WI38 (cell line): Measurements from ENCODE around the gene TSHZ2.

Experiments used
- H3K4me3 ChIP-seq: 2 replicates; pipeline ENCODE4 v1.5.1; 2011; ENCODE audit warnings: low read depth, mild to moderate bottlenecking, control low read depth, low read length
- TF ChIP-seq, protein P1 (sequence below): IDR thresholded peaks from 2 replicates; pipeline ENCODE4 v1.5.1; 2012; ENCODE audit warnings: low read depth, mild to moderate bottlenecking, control low read depth, low read length

TSHZ2 gene

DNA sequence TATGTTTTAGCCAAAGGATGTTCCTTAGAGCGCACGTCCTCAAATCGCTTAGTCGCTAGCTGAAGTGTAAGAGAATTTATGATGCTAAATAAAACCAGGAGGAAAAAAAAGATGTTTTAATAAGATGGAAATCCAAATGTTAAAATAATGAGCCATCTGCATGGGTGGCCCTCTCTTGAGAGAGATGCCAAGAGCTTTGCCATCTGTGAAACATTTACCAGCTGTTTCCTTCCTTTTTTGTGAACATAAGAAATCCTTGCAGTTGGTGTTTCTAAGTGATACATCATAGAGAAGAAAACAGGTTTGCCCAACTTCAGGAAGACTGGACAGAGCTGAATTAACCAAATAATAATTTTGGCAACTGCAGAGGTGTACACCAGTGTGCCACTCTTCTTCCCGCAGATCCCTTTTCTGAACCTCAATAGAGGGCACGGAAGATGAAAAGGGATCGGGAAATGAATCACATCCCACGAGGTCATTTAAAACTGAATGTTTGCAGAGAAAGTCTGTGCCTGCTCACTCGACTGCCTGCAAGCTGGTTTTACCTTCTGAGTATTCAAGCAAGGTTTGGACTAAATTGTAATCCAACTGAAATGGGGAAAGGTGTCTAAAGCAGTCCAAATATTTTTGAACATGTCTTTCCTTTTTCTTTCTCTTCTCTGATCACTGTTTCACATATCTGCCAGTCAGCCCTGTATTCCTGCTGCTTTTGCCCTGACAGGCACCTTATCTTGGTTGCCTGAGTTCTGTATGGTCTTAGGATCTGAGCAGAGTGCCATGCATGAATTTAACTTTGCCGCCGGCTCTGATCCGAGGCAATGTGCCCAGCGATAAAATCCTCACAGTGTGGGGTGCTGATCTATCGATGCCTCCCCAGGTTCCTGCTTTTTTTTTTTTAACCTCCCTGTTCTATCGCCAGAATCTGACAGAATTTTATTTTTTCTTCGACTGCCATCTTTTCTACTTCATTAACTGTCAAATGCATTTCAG lies 35.5 kb upstream of the TSHZ2 start:
- H3K4me3 ChIP-seq = no peak overlapping the region
- TF ChIP-seq, protein P1, sequence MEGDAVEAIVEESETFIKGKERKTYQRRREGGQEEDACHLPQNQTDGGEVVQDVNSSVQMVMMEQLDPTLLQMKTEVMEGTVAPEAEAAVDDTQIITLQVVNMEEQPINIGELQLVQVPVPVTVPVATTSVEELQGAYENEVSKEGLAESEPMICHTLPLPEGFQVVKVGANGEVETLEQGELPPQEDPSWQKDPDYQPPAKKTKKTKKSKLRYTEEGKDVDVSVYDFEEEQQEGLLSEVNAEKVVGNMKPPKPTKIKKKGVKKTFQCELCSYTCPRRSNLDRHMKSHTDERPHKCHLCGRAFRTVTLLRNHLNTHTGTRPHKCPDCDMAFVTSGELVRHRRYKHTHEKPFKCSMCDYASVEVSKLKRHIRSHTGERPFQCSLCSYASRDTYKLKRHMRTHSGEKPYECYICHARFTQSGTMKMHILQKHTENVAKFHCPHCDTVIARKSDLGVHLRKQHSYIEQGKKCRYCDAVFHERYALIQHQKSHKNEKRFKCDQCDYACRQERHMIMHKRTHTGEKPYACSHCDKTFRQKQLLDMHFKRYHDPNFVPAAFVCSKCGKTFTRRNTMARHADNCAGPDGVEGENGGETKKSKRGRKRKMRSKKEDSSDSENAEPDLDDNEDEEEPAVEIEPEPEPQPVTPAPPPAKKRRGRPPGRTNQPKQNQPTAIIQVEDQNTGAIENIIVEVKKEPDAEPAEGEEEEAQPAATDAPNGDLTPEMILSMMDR = no peak

DNA sequence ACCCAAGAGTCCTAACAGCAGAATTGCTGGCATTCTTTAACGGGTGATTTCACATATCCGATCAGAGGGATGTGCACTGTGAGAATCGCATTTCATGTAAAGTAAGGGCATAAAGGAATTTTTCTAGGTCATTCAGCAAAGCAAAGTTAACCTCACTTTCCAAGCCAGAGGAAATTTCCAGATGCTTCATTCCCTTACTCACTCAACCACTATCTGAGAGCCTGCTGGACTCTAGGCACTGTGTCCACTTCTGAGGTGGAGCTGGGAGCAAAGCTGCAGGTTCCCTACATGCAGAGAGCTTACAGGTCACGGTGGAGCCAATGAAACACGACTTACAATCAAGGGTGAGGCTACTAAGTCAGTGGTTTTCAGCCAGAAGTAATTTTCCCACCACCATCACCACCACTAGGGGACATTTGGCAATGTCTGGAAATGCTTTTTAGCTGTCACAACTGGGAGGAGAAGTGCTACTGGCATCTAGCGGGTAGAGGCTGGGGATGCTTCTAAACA lies 34.5 kb upstream of the TSHZ2 start:
- H3K4me3 ChIP-seq = no peak overlapping the region
- TF ChIP-seq, protein P1 = no peak

DNA sequence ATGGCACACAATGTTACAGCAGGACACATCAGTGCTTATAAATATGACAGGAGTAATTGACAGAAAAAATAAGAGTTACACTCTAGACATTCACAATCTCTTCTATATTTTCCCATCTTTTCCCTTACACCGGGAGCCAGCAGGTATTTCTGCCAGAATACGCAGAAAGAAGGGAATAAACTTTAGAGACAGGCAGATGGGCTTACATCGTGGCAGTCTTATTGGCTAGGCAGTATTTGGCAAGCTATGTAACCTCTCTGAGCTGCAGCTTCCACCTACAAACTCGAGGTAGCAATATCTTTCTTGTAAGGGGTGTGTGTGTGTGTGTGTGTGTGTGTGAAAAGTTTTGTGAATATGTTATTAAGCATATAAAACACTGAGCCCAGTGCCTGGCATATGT lies 33.0 kb upstream of the TSHZ2 start:
- no peak overlapping the region for H3K4me3 ChIP-seq
- TF ChIP-seq, protein P1 = no peak

DNA sequence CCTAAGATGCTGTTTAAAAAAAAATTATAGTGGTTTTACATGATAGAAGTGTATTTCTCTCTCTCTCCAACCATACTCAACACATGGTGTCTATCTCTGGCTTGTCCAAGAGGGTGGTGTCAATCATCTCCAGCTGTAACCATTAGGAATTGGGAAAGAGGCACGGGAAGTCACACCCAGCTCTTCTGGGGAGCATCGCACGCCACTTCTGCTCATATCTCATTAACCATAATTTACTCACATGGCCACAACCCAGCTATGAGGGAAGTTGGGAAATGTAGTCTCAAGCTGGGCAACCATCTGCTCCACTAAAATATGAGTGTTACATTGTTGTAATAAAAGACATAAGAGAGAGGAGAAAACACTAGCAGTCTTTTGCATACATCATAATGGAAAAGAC lies 30.4 kb upstream of the TSHZ2 start:
- H3K4me3 ChIP-seq = no peak overlapping the region
- TF ChIP-seq, protein P1 = no peak

DNA sequence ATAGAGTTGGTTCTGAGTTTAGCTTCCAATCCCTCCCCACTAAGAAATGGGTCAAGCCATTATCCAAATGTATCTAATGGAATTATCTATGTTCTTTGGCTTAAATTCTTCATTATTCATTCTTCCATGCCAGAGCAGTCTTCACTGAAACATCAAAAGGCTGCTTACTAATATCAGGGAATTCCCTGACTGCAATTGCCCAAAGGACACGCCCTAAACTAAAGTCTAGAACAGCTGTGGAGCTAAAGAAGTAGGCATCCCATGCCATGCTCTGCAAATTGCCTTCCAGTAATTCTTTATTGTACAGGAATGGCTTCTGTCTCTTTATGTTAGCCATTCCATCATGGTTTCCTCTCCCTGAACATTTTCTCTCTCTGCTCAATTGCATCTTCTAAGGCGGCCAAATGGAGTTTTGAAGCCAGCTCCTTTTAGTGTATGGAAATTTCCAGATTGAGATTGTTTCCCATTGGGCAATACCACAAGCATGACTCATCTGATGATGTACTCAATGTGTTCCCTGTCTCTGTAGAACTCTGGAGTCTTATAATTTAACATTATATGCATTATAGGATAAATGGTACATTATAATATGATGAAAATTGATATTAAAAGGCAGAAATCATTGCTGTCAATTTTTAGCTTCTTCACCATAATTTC lies 28.8 kb upstream of the TSHZ2 start:
- TF ChIP-seq, protein P1 = no peak
- H3K4me3 ChIP-seq = no peak overlapping the region

DNA sequence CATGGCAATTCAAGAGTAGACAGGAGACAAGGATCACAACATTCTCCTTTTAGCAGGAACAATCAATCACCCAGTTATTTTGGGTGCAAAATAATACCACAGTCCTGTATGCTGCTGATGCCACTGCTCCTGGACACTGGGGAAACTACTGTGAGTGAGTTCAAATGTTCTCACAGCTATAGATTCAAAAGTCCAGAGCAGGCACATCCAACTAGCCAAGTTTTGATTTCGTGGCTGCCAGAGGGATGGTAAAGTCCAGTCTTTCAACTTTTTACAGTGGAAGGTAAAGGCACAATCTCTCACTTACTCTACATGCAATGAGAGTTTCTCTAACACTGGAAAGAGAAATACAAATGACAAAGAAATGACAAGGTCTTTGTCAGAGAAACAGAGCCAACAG lies 26.9 kb upstream of the TSHZ2 start:
- no peak overlapping the region for H3K4me3 ChIP-seq
- TF ChIP-seq, protein P1 = no peak
